GM21381 (cell line): Measurements from ENCODE around the gene ACTC1.

ENCODE experiments used
- ATAC-seq: cut with Tn5 transposase; IDR thresholded peaks from one replicate; pipeline ENCODE4 v1.9.1; 2021; ENCODE audit warnings: mild to moderate bottlenecking, moderate library complexity; ENCODE audit not compliant: unreplicated experiment

ACTC1 gene

DNA sequence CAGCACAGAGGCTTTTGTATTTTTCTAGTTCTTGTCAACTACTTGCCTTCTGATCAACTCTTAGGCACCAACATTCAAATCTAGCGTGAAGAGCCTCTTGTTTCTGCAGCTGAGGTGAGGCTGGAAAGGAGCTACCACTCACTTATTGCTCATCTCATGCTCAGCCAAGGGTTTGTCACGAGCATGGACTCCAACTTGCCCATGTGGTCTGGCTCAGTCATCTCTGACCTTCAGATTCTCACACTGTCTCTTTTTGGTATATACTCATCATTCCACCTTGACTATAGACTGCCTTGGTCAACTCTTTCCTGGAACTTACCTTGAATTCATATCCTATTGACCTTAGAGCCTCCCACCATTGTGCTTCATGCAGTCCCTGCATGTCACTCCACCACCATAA, 35.4 kb downstream of the ACTC1 start:
- no peak for ATAC-seq

DNA sequence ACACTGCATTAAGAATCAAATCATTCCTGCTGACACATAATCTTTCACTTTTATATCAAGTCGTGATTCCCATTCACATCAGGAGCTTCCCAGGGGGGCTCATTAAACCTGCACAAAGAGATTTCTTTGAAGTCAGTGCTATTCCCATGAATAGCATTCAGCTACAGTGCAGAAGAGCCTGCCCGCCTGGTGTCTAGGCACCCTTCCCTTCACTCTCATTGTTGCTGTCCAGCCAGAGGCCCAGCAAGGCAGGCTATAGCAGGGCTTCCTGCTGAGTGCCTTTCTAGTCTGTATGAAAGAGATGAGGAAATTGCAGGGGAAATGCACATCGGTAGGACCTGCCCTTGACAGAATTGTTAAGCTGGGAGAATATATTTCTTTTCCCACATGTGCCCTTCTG, 36.0 kb downstream of the ACTC1 start:
- no peak for ATAC-seq

- no peak for ATAC-seq
Observed at GRCh38 chr15:34757262-34757661, 38.1 kb downstream of the ACTC1 start.

DNA sequence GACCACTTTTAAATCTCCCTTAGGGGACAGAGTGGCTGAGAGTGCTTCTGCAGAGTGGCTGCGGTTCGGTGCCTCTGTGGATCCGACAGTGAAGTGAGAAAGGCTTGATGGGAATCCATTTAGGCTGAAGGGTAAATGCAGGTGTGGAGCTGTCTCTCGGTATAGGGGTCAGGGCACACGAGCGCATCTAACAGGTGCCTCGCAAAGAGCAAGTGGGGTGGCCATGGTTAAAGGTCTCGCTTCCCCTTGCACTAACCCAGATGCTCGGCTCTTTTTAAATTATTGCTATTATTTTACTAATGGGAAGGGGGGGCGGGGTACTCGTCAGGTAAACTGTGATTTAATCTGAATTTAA, 40.0 kb downstream of the ACTC1 start:
- ATAC-seq, result no peak

GRCh38 chr15:34754674-34755418, 40.5 kb downstream of the ACTC1 start, which contains the start of gene GJD2:
GJD2 (minus strand) TSS chr15:34754998; CDS start chr15:34754488, 510 bp downstream.
- no peak for ATAC-seq

- no peak for ATAC-seq
Observed at GRCh38 chr15:34754171-34754601, 41.2 kb downstream of the ACTC1 start.

- ATAC-seq, result no peak
Observed at GRCh38 chr15:34753236-34753894, 42.0 kb downstream of the ACTC1 start.

- no peak for ATAC-seq
Observed at GRCh38 chr15:34749691-34750090, 45.7 kb downstream of the ACTC1 start.
